ENCODE data around the gene TRIM23. TPM values are rescaled to one million over a fixed set of nuclear protein-coding genes. Genes with fewer than 3 reads are reported as not detected.

TRIM23 gene
- total RNA-seq, 4 donors from 2014 or later: 6.7 to 13.5 (median 9.3) TPM

DNA sequence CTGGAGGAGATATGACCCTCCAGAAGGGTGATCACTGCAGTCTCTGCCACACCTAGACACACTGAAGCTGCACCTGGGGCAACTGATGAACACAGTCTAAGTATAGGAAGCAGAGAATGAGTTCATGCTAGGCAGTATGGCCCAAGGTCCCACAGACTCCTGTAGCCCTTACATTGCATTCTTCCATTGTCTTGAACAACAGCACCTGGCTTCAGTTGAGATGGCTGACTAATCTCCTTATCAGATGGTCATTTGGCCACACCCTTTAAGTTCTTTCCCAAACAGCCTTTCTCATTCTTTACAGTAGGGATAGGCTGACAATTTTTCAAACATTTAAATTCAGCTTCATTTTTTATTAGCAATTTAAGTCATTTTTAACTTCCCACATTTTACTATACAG is 84.3 kb downstream of the TRIM23 start:
- Histone ChIP-seq H3K36me3 (no peaks in the 10 kb centered on the region), H3K4me1 (no peaks in the 10 kb centered on the region), H3K27me3 (no peaks in the 10 kb centered on the region), H3K27ac (no peak overlapping the region), H3K4me3 (no peak overlapping the region), H3K9me3 (no peaks in the 10 kb centered on the region)
- no peak for DNase-seq (ENCODE audit: low spot score in 2 of 2)
- no peak for TF ChIP-seq POLR2A (IDR thresholded peaks at IDR 0.05)
- TF ChIP-seq, protein P1, sequence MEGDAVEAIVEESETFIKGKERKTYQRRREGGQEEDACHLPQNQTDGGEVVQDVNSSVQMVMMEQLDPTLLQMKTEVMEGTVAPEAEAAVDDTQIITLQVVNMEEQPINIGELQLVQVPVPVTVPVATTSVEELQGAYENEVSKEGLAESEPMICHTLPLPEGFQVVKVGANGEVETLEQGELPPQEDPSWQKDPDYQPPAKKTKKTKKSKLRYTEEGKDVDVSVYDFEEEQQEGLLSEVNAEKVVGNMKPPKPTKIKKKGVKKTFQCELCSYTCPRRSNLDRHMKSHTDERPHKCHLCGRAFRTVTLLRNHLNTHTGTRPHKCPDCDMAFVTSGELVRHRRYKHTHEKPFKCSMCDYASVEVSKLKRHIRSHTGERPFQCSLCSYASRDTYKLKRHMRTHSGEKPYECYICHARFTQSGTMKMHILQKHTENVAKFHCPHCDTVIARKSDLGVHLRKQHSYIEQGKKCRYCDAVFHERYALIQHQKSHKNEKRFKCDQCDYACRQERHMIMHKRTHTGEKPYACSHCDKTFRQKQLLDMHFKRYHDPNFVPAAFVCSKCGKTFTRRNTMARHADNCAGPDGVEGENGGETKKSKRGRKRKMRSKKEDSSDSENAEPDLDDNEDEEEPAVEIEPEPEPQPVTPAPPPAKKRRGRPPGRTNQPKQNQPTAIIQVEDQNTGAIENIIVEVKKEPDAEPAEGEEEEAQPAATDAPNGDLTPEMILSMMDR (IDR thresholded peaks at IDR 0.05): no peak
- no peak for TF ChIP-seq POLR2AphosphoS5 (IDR thresholded peaks at IDR 0.05)
- TF ChIP-seq EP300 (IDR thresholded peaks at IDR 0.05): no peak

Other genes starting within 250 kb of the TRIM23 start
- gene ADAMTS6, start 142.4 kb downstream of the TRIM23 start, total RNA-seq: 1 to 10 TPM in 3 of 4 donors, under 1 TPM in 1; 0.34 to 2.8 (median 2.0) TPM
- 1 to 10 TPM; 1.2 to 7.9 (median 1.7) TPM for gene CENPK, start 61.2 kb downstream of the TRIM23 start, total RNA-seq
- gene PPWD1, start 61.0 kb downstream of the TRIM23 start, total RNA-seq: 100 to 1,000 TPM in 1 of 4 donors, 10 to 100 TPM in 3; 27.0 to 114 (median 40.1) TPM
- 1 to 10 TPM; 4.0 to 6.2 (median 4.7) TPM for gene SHLD3, start 694 bp upstream of the TRIM23 start, total RNA-seq
- gene TRAPPC13, start 694 bp upstream of the TRIM23 start, total RNA-seq: 10 to 100 TPM in 3 of 4 donors, 1 to 10 TPM in 1; 7.8 to 18.4 (median 14.4) TPM
- 1 to 10 TPM; 3.8 to 6.3 (median 5.3) TPM for gene SGTB, start 97.8 kb upstream of the TRIM23 start, total RNA-seq
- 10 to 100 TPM in 3 of 4 donors, 1 to 10 TPM in 1; 6.4 to 17.9 (median 14.0) TPM for gene NLN, start 97.9 kb upstream of the TRIM23 start, total RNA-seq

Data from suprapubic skin (tissue), 4 donors.